Activated CD8-positive, alpha-beta memory T cell treated with anti-CD3 and anti-CD28 coated beads, Interleukin-2, amount 50 U/mL, for 1 hour (primary cell): Measurements from ENCODE around the gene ARMC7.

Experiments
- DNase-seq: peaks from one replicate; pipeline ENCODE4 v3.0.0-alpha.2; 2020; ENCODE audit errors: extremely low read depth

Gene ARMC7

GRCh38 chr17:75078284-75079022 is 31.3 kb upstream of the ARMC7 start:
- no peak for DNase-seq

GRCh38 chr17:75079023-75079373 is 30.8 kb upstream of the ARMC7 start:
- DNase-seq = no peak

GRCh38 chr17:75081611-75082540 is 27.9 kb upstream of the ARMC7 start:
- no peak for DNase-seq

DNA sequence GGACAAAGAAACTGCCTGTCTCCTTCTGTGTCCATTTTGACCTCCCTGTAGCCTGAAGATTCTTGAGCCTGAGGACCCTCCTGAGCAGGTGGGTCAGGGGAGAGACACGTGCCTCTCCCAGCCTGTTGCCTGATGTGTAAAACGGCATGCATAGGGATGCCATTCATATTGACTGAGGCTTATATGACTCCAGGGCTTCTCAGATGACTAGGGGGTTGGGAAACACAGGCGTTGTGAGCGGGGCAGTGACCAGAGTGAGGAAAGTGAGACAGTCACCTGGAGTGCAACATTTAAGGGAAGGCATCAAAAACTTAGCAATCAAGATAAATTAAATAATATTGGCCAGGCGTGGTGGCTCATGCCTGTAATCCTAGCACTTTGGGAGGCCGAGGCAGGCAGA is 27.1 kb upstream of the ARMC7 start:
- no peak for DNase-seq

GRCh38 chr17:75084039-75084660 is 25.6 kb upstream of the ARMC7 start:
- peak; percentile 27 for DNase-seq

DNA sequence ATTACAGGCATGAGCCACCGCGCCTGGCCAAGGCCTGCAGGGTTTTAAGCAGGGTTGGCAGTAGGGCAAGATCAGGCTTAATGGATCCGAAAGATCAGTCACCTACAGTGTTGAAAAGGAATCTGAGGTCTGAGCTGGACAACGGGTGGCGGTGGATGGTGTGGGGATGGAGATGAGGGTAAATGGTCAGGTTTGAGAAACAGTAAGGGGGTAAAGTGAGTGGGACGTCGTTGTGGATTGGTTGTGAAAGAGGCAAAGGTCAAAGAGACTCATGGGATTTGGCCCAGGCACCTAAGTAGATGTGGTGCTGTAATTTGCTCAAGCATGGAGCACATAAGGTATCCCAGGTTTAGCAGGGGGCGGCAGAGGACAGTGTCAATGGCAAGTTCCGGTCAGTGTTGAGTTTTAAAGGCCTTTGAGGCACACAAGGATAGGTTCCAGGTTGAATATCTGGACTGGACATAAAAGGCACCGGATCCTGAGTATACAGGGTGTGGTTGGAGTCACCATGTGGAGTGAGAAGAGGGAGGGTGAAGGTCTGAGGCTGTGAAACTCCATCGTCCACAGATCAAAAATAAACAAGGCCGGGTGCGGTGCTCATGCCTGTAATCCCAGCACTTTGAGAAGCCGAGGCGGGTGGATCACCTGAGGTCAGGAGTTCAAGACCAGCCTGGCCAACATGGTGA is 23.1 kb upstream of the ARMC7 start:
- DNase-seq = no peak

GRCh38 chr17:75087182-75087557 is 22.6 kb upstream of the ARMC7 start:
- no peak for DNase-seq

DNA sequence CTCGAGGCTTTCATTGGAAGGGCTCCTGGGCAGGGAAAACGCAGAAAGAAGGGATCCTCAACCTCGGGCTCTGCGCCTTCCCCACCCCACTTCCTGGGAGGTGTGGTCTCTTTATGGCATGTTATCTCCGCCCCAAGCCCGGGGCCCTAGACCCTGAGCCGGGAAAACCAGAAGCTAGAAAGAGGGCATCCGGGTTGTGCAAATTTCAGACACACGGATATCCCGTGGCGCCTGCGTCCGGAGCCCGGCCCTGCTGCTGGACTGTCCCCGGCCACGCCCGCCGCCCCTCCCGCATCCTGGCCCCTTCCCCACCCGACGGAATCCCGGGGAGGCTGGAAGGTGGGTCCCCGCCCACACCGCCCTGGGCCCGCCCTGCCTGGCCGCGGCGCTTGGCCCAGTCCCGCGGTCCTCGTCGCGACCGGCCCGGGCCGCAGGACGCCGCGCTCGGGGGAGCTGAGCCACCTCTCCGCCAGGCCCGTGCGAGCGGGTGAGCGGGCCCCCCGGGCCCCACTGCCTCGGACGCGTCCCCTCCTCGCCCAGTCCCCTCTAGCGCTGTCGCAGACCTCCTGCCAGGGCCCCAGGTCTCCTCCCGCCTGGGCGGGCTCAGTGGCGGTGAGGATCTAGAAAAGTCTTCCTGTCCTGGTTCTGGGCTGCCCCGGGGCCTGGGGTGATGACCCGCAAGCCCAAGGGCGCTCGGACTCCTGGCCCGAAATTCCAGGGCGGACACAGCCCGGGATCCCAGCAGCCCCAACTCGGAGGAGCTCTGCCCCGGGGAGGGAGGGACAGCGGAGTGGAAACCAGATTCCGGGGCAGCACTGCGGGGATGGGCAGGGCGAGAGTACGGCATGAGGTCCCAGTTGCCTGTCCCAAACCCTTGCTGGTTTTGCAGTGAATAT is 22.0 kb upstream of the ARMC7 start, which contains the start of gene SLC16A5:
Gene SLC16A5 (plus strand): TSS at position 397 of the 896 bp plus-strand sequence. CDS start 5,683 bp downstream, outside the sequence.
- no peak for DNase-seq

DNA sequence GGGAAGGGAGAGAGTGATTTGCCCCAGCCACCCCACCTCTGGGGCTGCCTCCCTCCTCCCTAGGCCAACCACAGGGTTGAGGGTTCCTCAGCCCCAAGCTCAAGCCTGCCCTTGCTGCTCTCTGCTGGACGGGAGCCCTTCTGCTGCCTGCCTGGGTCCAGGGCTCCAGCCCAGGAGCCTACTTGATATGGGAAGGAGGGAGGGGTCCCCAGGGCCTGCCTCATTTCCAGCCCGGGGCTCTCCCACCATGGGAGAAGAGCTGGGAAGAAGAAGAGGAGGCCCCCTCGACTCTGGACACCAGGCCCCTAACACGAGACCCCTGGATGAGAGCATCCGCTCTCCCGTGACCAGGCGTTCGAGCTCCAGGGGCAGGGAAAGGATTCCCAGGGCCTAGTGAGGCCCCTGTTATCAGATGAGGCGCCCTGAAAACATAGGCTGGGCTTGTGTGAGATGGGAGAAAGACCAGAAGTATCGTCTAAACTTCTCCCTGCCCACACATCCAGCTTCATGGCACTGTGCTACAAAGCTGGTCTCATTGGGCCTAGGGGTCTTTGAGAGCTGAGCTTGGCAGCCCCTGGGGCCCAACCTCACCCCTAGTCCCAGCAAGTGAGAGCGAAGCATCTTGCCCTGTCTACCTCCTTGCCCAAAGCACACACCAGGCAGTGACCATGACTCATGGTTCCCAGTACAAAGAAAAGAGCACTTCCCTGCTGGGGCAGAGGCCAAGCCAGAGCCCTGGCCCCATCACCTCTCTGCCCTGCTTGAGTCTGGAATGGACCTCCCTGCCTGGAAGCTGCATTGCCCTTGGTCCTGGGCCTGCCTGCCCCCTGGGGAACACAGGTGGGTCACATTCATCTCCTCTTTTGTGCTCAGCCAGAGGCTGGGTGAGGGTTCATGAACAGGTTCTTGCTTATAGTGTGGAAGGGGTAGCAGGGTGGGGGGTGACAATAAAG is 21.0 kb upstream of the ARMC7 start:
- no peak for DNase-seq

GRCh38 chr17:75090871-75091854 is 18.6 kb upstream of the ARMC7 start:
- DNase-seq = no peak

DNA sequence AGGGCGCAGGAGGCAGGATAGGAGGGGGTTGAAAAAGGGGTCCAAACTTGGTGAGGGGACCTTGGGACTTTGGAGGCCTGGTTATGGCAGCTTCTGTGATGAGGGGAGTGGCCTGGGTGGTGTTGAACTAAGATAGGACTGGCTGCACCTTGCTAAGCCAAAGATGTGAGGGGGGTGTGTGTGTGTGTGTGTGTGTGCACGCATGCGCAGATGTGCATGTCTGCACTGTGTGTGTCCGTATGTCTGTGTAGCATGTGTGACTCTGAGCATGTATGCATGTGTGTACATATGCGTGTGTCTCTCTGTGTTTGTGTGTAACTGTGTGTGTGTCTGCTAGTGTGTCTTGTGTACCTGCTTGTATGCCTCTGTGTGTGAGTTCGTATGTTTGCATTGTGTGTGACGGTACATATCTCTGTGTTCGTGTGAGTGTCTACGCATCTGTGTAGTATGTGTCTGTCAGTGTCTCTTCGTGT is 17.9 kb upstream of the ARMC7 start:
- no peak for DNase-seq

DNA sequence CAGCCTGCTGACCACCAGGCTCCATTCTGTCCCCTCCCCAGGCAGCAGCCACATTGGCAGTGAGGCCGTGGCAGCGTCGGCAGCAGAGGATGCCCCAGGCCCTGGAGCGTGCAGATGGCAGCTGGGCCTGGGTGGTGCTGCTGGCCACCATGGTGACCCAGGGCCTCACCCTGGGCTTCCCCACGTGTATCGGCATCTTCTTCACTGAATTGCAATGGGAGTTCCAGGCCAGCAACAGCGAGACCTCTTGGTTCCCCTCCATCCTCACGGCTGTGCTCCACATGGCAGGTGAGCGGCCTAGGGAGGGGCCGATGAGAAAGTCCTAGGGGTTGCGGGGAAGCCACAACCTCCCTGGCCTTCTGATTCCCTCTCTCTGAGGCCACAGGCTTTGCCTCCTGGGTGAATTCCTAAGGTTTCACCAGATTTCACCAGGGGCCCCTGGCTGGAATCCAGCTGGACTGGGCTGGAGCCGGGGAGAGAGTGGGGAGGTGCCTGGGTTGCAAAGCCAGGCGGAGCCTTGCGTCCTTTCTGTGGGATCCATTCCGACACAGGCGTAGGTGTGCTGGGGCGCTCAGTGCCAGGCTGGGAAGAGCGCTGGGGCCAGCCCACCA is 16.1 kb upstream of the ARMC7 start:
- no peak for DNase-seq

GRCh38 chr17:75094871-75095399 is 14.8 kb upstream of the ARMC7 start:
- DNase-seq = no peak

GRCh38 chr17:75096082-75096625 is 13.6 kb upstream of the ARMC7 start:
- no peak for DNase-seq

DNA sequence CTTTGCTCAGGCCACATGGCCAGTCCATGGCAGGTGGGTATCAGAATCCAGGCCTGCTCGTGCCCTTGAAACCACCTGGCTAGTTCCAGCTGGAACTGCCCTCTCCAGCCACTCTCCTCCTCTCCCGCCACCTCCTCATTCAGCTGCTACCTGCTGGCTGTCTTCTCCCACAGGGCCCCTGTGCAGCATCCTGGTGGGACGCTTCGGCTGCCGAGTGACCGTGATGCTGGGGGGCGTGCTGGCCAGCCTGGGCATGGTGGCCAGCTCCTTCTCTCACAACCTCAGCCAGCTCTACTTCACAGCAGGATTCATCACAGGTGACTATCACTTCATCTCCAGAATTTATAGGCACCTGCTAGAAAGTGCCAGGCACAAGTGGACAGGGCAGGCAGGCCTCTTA is 11.9 kb upstream of the ARMC7 start:
- DNase-seq = no peak

- DNase-seq = no peak
Measured at GRCh38 chr17:75098861-75099260, 10.9 kb upstream of the ARMC7 start.

DNA sequence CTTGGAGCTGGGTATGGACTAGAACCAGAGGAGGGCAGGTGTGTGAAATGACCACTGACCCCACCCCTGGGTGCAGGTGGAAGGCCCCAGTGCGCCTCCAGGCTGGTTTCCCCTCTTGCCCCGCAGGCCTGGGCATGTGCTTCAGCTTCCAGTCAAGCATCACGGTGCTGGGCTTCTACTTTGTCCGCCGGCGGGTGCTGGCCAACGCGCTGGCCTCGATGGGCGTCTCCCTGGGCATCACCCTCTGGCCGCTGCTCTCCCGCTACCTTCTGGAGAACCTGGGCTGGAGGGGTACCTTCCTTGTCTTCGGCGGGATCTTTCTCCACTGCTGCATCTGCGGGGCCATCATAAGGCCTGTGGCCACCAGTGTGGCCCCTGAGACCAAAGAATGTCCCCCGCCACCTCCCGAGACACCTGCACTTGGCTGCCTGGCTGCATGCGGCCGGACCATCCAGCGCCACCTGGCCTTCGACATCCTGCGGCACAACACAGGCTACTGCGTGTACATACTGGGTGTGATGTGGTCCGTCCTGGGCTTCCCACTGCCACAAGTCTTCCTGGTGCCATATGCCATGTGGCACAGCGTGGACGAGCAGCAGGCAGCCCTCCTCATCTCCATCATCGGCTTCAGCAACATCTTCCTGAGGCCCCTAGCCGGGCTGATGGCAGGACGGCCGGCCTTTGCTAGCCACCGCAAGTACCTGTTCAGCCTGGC is 9.7 kb upstream of the ARMC7 start:
- DNase-seq = no peak
